H1 (cell line): ENCODE data around the gene GATD1. TPM values are rescaled to one million over a fixed set of nuclear protein-coding genes. Genes with fewer than 3 reads are reported as not detected.

Source experiments
- BCL11A ChIP-seq, 2 experiments: IDR thresholded peaks; one replicate each; pipeline ENCODE4 v1.6.1; 2011; ENCODE audit warnings: low read depth in 2 of 2, low read length in 2 of 2, mild to moderate bottlenecking in 2 of 2
- CBX8 ChIP-seq: fragments of 300-800, 300-1000 bp; sonication (generic); IDR thresholded peaks from 2 replicates; pipeline ENCODE4 v1.7.1; 2016; ENCODE audit warnings: low read depth, low read length, borderline replicate concordance
- EGR1 ChIP-seq: IDR thresholded peaks from 2 replicates; pipeline ENCODE4 v1.6.1; 2011; ENCODE audit warnings: low read depth, low read length, borderline replicate concordance
- EP300 ChIP-seq, 2 experiments: IDR thresholded peaks; 1 replicate in 1 of 2; 2 replicates in 1 of 2; pipeline ENCODE4 v1.6.1; 2011 to 2012; ENCODE audit warnings: low read depth in 2 of 2, low read length in 2 of 2, mild to moderate bottlenecking in 2 of 2, borderline replicate concordance in 1 of 2, inconsistent platforms in 1 of 2, moderate library complexity in 1 of 2
- GABPA ChIP-seq: IDR thresholded peaks from 2 replicates; pipeline ENCODE4 v1.6.1; 2011; ENCODE audit warnings: mild to moderate bottlenecking, low read length, moderate library complexity, borderline replicate concordance; ENCODE audit not compliant: insufficient read depth
- GTF2F1 ChIP-seq: IDR thresholded peaks from 2 replicates; pipeline ENCODE4 v1.6.1; 2012; ENCODE audit warnings: low read depth, low read length, improper control_type of control experiment, borderline replicate concordance
- HDAC6 ChIP-seq: IDR thresholded peaks from one replicate; pipeline ENCODE4 v1.7.1; 2012; ENCODE audit warnings: low read depth, mild to moderate bottlenecking, inconsistent platforms, low read length, moderate library complexity
- JUN ChIP-seq: IDR thresholded peaks from 2 replicates; pipeline ENCODE4 v1.6.1; 2011; ENCODE audit warnings: low read depth, mild to moderate bottlenecking, improper control_type of control experiment, low read length
- JUND ChIP-seq: IDR thresholded peaks from 2 replicates; pipeline ENCODE4 v1.6.1; 2011; ENCODE audit warnings: mild to moderate bottlenecking, improper control_type of control experiment, low read length
- MAFK ChIP-seq: IDR thresholded peaks from 2 replicates; pipeline ENCODE4 v1.6.1; 2012; ENCODE audit warnings: low read depth, mild to moderate bottlenecking, improper control_type of control experiment, low read length
- NANOG ChIP-seq: IDR thresholded peaks from 2 replicates; pipeline ENCODE4 v1.6.1; 2011; ENCODE audit warnings: low read length, low read depth, mild to moderate bottlenecking, inconsistent platforms; ENCODE audit not compliant: insufficient read depth, poor library complexity, severe bottlenecking
- NRF1 ChIP-seq: IDR thresholded peaks from 2 replicates; pipeline ENCODE4 v1.6.1; 2011; ENCODE audit warnings: mild to moderate bottlenecking, low read depth, low read length, improper control_type of control experiment
- PHF8 ChIP-seq: fragments of 200-600 bp; sonication (generic); conservative IDR thresholded peaks from 2 replicates; pipeline ENCODE4 v1.7.1; 2012; ENCODE audit warnings: low read depth, mild to moderate bottlenecking, inconsistent platforms, low read length, moderate library complexity
- RAD21 ChIP-seq, 2 experiments: IDR thresholded peaks in 1 of 2; conservative IDR thresholded peaks in 1 of 2; 2 replicates each; pipeline ENCODE4 v1.6.1; 2011; ENCODE audit warnings: low read depth in 2 of 2, low read length in 2 of 2, improper control_type of control experiment in 1 of 2, inconsistent platforms in 1 of 2, mild to moderate bottlenecking in 1 of 2, moderate library complexity in 1 of 2
- RBBP5 ChIP-seq: IDR thresholded peaks from 2 replicates; pipeline ENCODE4 v1.7.1; 2012; ENCODE audit warnings: low read depth, mild to moderate bottlenecking, inconsistent platforms, low read length, moderate library complexity, borderline replicate concordance
- SAP30 ChIP-seq: fragments of 300-600 bp; sonication (generic); IDR thresholded peaks from 2 replicates; pipeline ENCODE4 v1.7.1; 2012; ENCODE audit warnings: low read length, moderate library complexity, mild to moderate bottlenecking, inconsistent platforms; ENCODE audit not compliant: insufficient read depth, insufficient replicate concordance
- SP1 ChIP-seq: IDR thresholded peaks from 2 replicates; pipeline ENCODE4 v1.6.1; 2011; ENCODE audit warnings: low read depth, low read length
- SRF ChIP-seq: IDR thresholded peaks from 2 replicates; pipeline ENCODE4 v1.6.1; 2011; ENCODE audit warnings: mild to moderate bottlenecking, low read depth, low read length, moderate library complexity
- USF2 ChIP-seq: IDR thresholded peaks from 2 replicates; pipeline ENCODE4 v1.6.1; 2011; ENCODE audit warnings: low read length, improper control_type of control experiment
- YY1 ChIP-seq: IDR thresholded peaks from 2 replicates; pipeline ENCODE4 v1.6.1; 2011; ENCODE audit warnings: low read depth, mild to moderate bottlenecking, low read length
- polyA plus RNA-seq, 7 experiments: library from polyadenylated mRNA; depleted of rRNA in 3 of 7; stranded (reverse) in 5 of 7; unstranded in 2 of 7; fragments of >200 nt in 5 of 7; fragments of 200-250 nt in 2 of 7; gene quantifications; 1 replicate in 5 of 7; 2 replicates in 1 of 7; 4 replicates in 1 of 7; pipeline versions ENCODE4 v1.2.1 to v1.2.3, GENCODE V29; 2011 to 2013; ENCODE audit warnings: missing spikeins in 2 of 7, mixed read lengths in 2 of 7
- total RNA-seq: library from RNA; stranded (reverse); fragmentation: NEBNext Ultra II Directional; extraction: Animal tissue kit (Norgen Biotek cat#: 25700); gene quantifications from 2 replicates; pipeline ENCODE4 v1.2.1, GENCODE V29; 2021
- TF ChIP-seq, protein P1 (sequence below): IDR thresholded peaks from 2 replicates; pipeline ENCODE4 v1.6.1; 2012; ENCODE audit warnings: inconsistent platforms

The GATD1 gene
- total and polyA plus RNA-seq, 2 of the 8 experiments (the other 6 are each of a cell fraction or from before 2014, with no cell fraction given), result 47.5 to 54.8 TPM

DNA sequence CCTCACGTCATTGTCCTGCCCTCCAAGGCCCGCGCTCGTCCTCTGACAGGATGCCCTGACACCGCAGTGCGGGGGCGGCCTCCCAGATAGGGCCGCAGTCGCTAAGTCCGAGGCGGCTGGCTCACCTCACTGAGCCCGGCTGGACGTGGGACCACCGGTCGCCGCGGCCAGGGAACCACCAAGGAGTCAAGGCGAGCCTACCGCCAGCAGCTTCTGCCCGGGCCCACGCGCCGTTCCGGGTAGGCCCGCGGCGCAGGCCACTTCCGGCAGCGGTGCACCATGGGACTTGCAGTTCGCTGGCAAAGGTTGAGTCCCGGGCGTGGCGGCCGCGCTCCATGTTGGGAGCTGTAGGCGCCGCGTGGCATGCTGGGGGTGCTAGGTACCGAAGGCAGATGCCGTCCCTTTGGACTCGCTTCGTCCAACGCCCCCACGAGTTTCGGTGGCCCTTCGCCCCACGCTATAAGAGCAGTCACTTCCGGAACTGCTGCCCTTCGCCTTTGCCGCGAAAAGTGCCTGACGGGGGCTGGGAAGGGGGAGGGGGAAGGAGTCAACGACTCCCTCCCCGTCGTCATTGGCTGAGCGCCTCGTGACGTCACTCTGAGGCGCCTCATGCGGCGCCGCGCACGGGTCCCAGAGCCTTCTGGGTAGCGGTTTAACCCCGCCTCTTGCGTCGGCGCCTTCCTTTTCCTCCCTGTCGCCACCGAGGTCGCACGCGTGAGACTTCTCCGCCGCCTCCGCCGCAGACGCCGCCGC is 32.2 kb upstream of the GATD1 start, which contains the start of gene RPLP2 (continued):
- TF ChIP-seq EP300 (IDR thresholded peaks at IDR 0.05; ENCODE audit: borderline replicate concordance in 1 of 2, low read depth in 2 of 2, low read length in 2 of 2) (no peak; a peak in 1 of 3 replicates), YY1 (peak; percentile 83), USF2 (no peak), NRF1 (no peak), EGR1 (peak; percentile 93), PHF8 (peak; percentile 82), MAFK (no peak), JUN (0 out of 2 replicates have a peak, but pooled peaks have one; percentile 20), BCL11A (IDR thresholded peaks at IDR 0.05; ENCODE audit: low read depth in 2 of 2, low read length in 2 of 2) (no peak), CBX8 (no peak), JUND (peak; percentile 72; the same call in 1 of the 2 replicates), RAD21 (IDR thresholded peaks at IDR 0.05 in 1 of 2, conservative IDR thresholded peaks at IDR 0.05 in 1 of 2; ENCODE audit: low read depth in 2 of 2, low read length in 2 of 2) (no peak), SP1 (peak; percentile 82; the same call in 1 of the 2 replicates), RBBP5 (peak; percentile 91), NANOG (no peak), HDAC6 (no peak), GTF2F1 (peak; percentile 76), SAP30 (no peak), SRF (peak; percentile 83), GABPA (peak; percentile 91; the same call in 1 of the 2 replicates)
- TF ChIP-seq, protein P1, sequence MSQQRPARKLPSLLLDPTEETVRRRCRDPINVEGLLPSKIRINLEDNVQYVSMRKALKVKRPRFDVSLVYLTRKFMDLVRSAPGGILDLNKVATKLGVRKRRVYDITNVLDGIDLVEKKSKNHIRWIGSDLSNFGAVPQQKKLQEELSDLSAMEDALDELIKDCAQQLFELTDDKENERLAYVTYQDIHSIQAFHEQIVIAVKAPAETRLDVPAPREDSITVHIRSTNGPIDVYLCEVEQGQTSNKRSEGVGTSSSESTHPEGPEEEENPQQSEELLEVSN, result peak; percentile 40; the same call in 1 of the 2 replicates
